ENCODE data around the gene HMCN2.

HMCN2 gene

GRCh38 chr9:130473566-130473965 is 208.0 kb downstream of the HMCN2 start:
- TF ChIP-seq ZFX (IDR thresholded peaks at IDR 0.05; ENCODE audit: borderline replicate concordance) (no peak), CTCF (IDR thresholded peaks at IDR 0.05) (no peak)
- H3K27ac ChIP-seq = no peak overlapping the region

- H3K27ac ChIP-seq = no peak overlapping the region
- TF ChIP-seq ZFX (IDR thresholded peaks at IDR 0.05; ENCODE audit: borderline replicate concordance) = no peak
- TF ChIP-seq CTCF (IDR thresholded peaks at IDR 0.05) = no peak
Observed at GRCh38 chr9:130474106-130474505, 208.5 kb downstream of the HMCN2 start.

GRCh38 chr9:130476151-130476730 is 210.7 kb downstream of the HMCN2 start:
- TF ChIP-seq ZFX (IDR thresholded peaks at IDR 0.05; ENCODE audit: borderline replicate concordance) (no peak), CTCF (IDR thresholded peaks at IDR 0.05) (no peak)
- H3K27ac ChIP-seq = no peak overlapping the region

GRCh38 chr9:130477564-130477963 is 212.0 kb downstream of the HMCN2 start:
- no peak overlapping the region for H3K27ac ChIP-seq
- TF ChIP-seq ZFX (IDR thresholded peaks at IDR 0.05; ENCODE audit: borderline replicate concordance) (no peak), CTCF (IDR thresholded peaks at IDR 0.05) (no peak)

- TF ChIP-seq ZFX (IDR thresholded peaks at IDR 0.05; ENCODE audit: borderline replicate concordance) = no peak
- no peak for TF ChIP-seq CTCF (IDR thresholded peaks at IDR 0.05)
- H3K27ac ChIP-seq = no peak overlapping the region
Observed at GRCh38 chr9:130478152-130478551, 212.6 kb downstream of the HMCN2 start.

- TF ChIP-seq ZFX (IDR thresholded peaks at IDR 0.05; ENCODE audit: borderline replicate concordance) (no peak), CTCF (IDR thresholded peaks at IDR 0.05) (no peak)
- H3K27ac ChIP-seq = no peak overlapping the region
Observed at GRCh38 chr9:130478736-130479575, 213.4 kb downstream of the HMCN2 start.

- no peak overlapping the region for H3K27ac ChIP-seq
- TF ChIP-seq ZFX (IDR thresholded peaks at IDR 0.05; ENCODE audit: borderline replicate concordance) = no peak
- no peak for TF ChIP-seq CTCF (IDR thresholded peaks at IDR 0.05)
Observed at GRCh38 chr9:130479587-130479986, 214.0 kb downstream of the HMCN2 start.

Measured in 22Rv1 (cell line).